ENCODE measurements around the gene HYAL3. TPM values are rescaled to one million over a fixed set of nuclear protein-coding genes. Genes with fewer than 3 reads are reported as not detected.

The HYAL3 gene
- polyA plus RNA-seq, 1 experiment: 8.5 TPM

DNA sequence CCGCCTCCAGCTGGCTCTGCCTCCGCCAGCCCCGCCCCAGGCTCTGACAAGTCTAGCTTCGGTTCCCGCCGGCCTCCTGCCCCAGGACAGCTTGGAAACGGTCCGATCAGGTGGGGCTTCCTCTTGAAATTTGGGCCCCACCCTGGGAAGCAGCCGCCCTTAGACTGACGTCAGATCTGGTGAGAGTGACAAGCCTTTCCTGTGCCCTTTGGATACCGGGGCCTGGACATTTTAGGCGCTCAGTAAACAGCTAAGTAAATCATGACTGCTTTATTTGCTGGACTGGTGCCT, 378 bp upstream of the HYAL3 start:
- POLR2A ChIA-PET: interaction anchor here (0.7 to 0.9 kb wide), 2 partner anchors 38 to 47 kb away, joined by 11 to 12 read pairs; no protein-coding TSS in a partner anchor
- DNase-seq (ENCODE audit: low read depth): no peak
- CTCF ChIA-PET: interaction anchor here (1.0 to 2.4 kb wide), 7 partner anchors 15 to 105 kb away, joined by 3 to 20 read pairs (median 4); partner anchors contain the start of genes HYAL2 and SEMA3B
- Histone ChIP-seq H3K27me3 (ENCODE audit: control insufficient read depth, insufficient read depth, low read length) (no peaks in the 10 kb centered on the region), H3K4me3 (ENCODE audit: low read depth, low read length) (peak overlapping the region; percentile 44), H3K36me3 (ENCODE audit: control insufficient read depth, insufficient read depth, low read length) (no peaks in the 10 kb centered on the region; the same call in 1 of the 2 replicates)
- TF ChIP-seq CTCF (IDR thresholded peaks at IDR 0.05; ENCODE audit: insufficient read depth, low read depth, low read length): no peak

GRCh38 chr3:50297896-50298725, 1.1 kb downstream of the HYAL3 start:
- Histone ChIP-seq H3K4me3 (ENCODE audit: low read depth, low read length) (peak overlapping the region; percentile 54), H3K27me3 (ENCODE audit: control insufficient read depth, insufficient read depth, low read length) (no peaks in the 10 kb centered on the region), H3K36me3 (ENCODE audit: control insufficient read depth, insufficient read depth, low read length) (no peaks in the 10 kb centered on the region; the same call in 1 of the 2 replicates)
- CTCF ChIA-PET: interaction anchor here (0.6 to 2.4 kb wide), 10 partner anchors 8 to 71 kb away, joined by 3 to 20 read pairs (median 4); partner anchors contain the start of genes HYAL2 and SEMA3B
- POLR2A ChIA-PET: interaction anchor here (0.5 kb wide), 2 partner anchors 33 to 35 kb away, joined by 3 to 4 read pairs; no protein-coding TSS in a partner anchor
- 0 out of 2 replicates have a peak, but pooled peaks have one; percentile 6 for TF ChIP-seq CTCF (IDR thresholded peaks at IDR 0.05; ENCODE audit: insufficient read depth, low read depth, low read length)
- no peak for DNase-seq (ENCODE audit: low read depth)

- H3K36me3 ChIP-seq (ENCODE audit: control insufficient read depth, insufficient read depth, low read length): no peaks in the 10 kb centered on the region; the same call in 1 of the 2 replicates
- no peak for TF ChIP-seq CTCF (IDR thresholded peaks at IDR 0.05; ENCODE audit: insufficient read depth, low read depth, low read length)
- no peak overlapping the region for H3K4me3 ChIP-seq (ENCODE audit: low read depth, low read length)
- H3K27me3 ChIP-seq (ENCODE audit: control insufficient read depth, insufficient read depth, low read length): no peaks in the 10 kb centered on the region
- no peak for DNase-seq (ENCODE audit: low read depth)
- POLR2A ChIA-PET: no interaction called here
- CTCF ChIA-PET: interaction anchor here (2.4 kb wide), 1 partner anchor 26 kb away, joined by 20 read pairs; the partner anchor contains the start of gene HYAL2
Measured at GRCh38 chr3:50297384-50297775, 1.8 kb downstream of the HYAL3 start.

- ChIA-PET POLR2A (no interaction called here), CTCF (interaction anchor here (0.6 kb wide), 1 partner anchor 8 kb away, joined by 5 read pairs; no protein-coding TSS in a partner anchor)
- Histone ChIP-seq H3K4me3 (ENCODE audit: low read depth, low read length) (no peak overlapping the region), H3K36me3 (ENCODE audit: control insufficient read depth, insufficient read depth, low read length) (no peaks in the 10 kb centered on the region; the same call in 1 of the 2 replicates), H3K27me3 (ENCODE audit: control insufficient read depth, insufficient read depth, low read length) (no peaks in the 10 kb centered on the region)
- DNase-seq (ENCODE audit: low read depth): no peak
- no peak for TF ChIP-seq CTCF (IDR thresholded peaks at IDR 0.05; ENCODE audit: insufficient read depth, low read depth, low read length)
Measured at GRCh38 chr3:50296721-50297383, 2.4 kb downstream of the HYAL3 start.

Measured in BJ (cell line).